Measurements from ENCODE around the gene TAF4.

The TAF4 gene

GRCh38 chr20:61965606-61966491 is 99.8 kb downstream of the TAF4 start:
- Histone ChIP-seq H3K4me3 (no peak overlapping the region), H3K4me2 (no peak overlapping the region), H3K9me3 (replicated peaks in 1 of 11) (no peaks in the 10 kb centered on the region), H3K9ac (no peak overlapping the region), H3K4me1 (no peaks in the 10 kb centered on the region), H3K27me3 (peaks cover 0 to 9% (median 0%) of the 10 kb centered on the region in 11 experiments; a peak in 5 of 22 replicates), H3K36me3 (no peaks in the 10 kb centered on the region), H4K20me1 (peaks cover 0 to 31% (median 2%) of the 10 kb centered on the region in 11 experiments; a peak in 8 of 22 replicates), H3K27ac (no peak overlapping the region)
- TF ChIP-seq Cebpa-rat (IDR thresholded peaks at IDR 0.05): no peak

GRCh38 chr20:61964675-61965605 is 100.7 kb downstream of the TAF4 start:
- Histone ChIP-seq H3K9ac (no peak overlapping the region), H3K4me3 (no peak overlapping the region), H4K20me1 (peaks cover 0 to 28% (median 2%) of the 10 kb centered on the region in 11 experiments; a peak in 8 of 22 replicates), H3K9me3 (replicated peaks in 1 of 11) (no peaks in the 10 kb centered on the region), H3K27ac (no peak overlapping the region), H3K36me3 (no peaks in the 10 kb centered on the region), H3K27me3 (peaks cover 0 to 9% (median 0%) of the 10 kb centered on the region in 11 experiments; a peak in 5 of 22 replicates), H3K4me1 (no peaks in the 10 kb centered on the region), H3K4me2 (no peak overlapping the region)
- no peak for TF ChIP-seq Cebpa-rat (IDR thresholded peaks at IDR 0.05)

GRCh38 chr20:61963885-61964674 is 101.6 kb downstream of the TAF4 start:
- Histone ChIP-seq H3K27me3 (peaks cover 0 to 9% (median 0%) of the 10 kb centered on the region in 11 experiments; a peak in 5 of 22 replicates), H3K9ac (no peak overlapping the region), H3K9me3 (replicated peaks in 1 of 11) (no peaks in the 10 kb centered on the region), H3K27ac (no peak overlapping the region), H4K20me1 (peaks cover 0 to 22% (median 0%) of the 10 kb centered on the region in 11 experiments; a peak in 8 of 22 replicates), H3K4me1 (no peaks in the 10 kb centered on the region), H3K4me3 (no peak overlapping the region), H3K4me2 (no peak overlapping the region), H3K36me3 (no peaks in the 10 kb centered on the region)
- TF ChIP-seq Cebpa-rat (IDR thresholded peaks at IDR 0.05): no peak

GRCh38 chr20:61963149-61963548 is 102.5 kb downstream of the TAF4 start:
- Histone ChIP-seq H3K4me1 (no peaks in the 10 kb centered on the region), H3K4me2 (no peak overlapping the region), H4K20me1 (peaks cover 0 to 12% (median 0%) of the 10 kb centered on the region in 11 experiments; a peak in 6 of 22 replicates), H3K27ac (no peak overlapping the region), H3K27me3 (peaks cover 0 to 9% (median 0%) of the 10 kb centered on the region in 11 experiments; a peak in 5 of 22 replicates), H3K36me3 (no peaks in the 10 kb centered on the region), H3K9me3 (replicated peaks in 1 of 11) (no peaks in the 10 kb centered on the region), H3K9ac (no peak overlapping the region), H3K4me3 (no peak overlapping the region)
- TF ChIP-seq Cebpa-rat (IDR thresholded peaks at IDR 0.05): no peak

GRCh38 chr20:61960836-61961235 is 104.8 kb downstream of the TAF4 start:
- no peak for TF ChIP-seq Cebpa-rat (IDR thresholded peaks at IDR 0.05)
- H3K4me1 ChIP-seq: no peaks in the 10 kb centered on the region
- no peaks in the 10 kb centered on the region; a peak in 1 of 22 replicates for H4K20me1 ChIP-seq
- no peaks in the 10 kb centered on the region for H3K9me3 ChIP-seq (replicated peaks in 1 of 11)
- H3K4me3 ChIP-seq: no peak overlapping the region
- no peak overlapping the region for H3K4me2 ChIP-seq
- no peaks in the 10 kb centered on the region for H3K36me3 ChIP-seq
- no peak overlapping the region for H3K9ac ChIP-seq
- H3K27ac ChIP-seq: no peak overlapping the region
- H3K27me3 ChIP-seq: peaks cover 0 to 9% (median 0%) of the 10 kb centered on the region in 11 experiments; a peak in 5 of 22 replicates

- no peak overlapping the region for H3K4me3 ChIP-seq
- no peaks in the 10 kb centered on the region for H4K20me1 ChIP-seq
- no peak overlapping the region for H3K4me2 ChIP-seq
- no peaks in the 10 kb centered on the region for H3K9me3 ChIP-seq (replicated peaks in 1 of 11)
- H3K9ac ChIP-seq: no peak overlapping the region
- no peaks in the 10 kb centered on the region for H3K4me1 ChIP-seq
- no peaks in the 10 kb centered on the region for H3K27me3 ChIP-seq
- H3K36me3 ChIP-seq: no peaks in the 10 kb centered on the region
- no peak overlapping the region for H3K27ac ChIP-seq
- no peak for TF ChIP-seq Cebpa-rat (IDR thresholded peaks at IDR 0.05)
Observed at GRCh38 chr20:61958773-61959700, 106.6 kb downstream of the TAF4 start.

GRCh38 chr20:61957961-61958715 is 107.5 kb downstream of the TAF4 start:
- Histone ChIP-seq H3K4me3 (no peak overlapping the region), H3K4me2 (no peak overlapping the region), H3K4me1 (no peaks in the 10 kb centered on the region), H3K36me3 (no peaks in the 10 kb centered on the region), H4K20me1 (no peaks in the 10 kb centered on the region), H3K9ac (no peak overlapping the region), H3K27me3 (no peaks in the 10 kb centered on the region), H3K9me3 (replicated peaks in 1 of 11) (no peaks in the 10 kb centered on the region), H3K27ac (no peak overlapping the region)
- no peak for TF ChIP-seq Cebpa-rat (IDR thresholded peaks at IDR 0.05)

All from BLaER1 treated with 17β-estradiol and CSF1 and Interleukin-3, amounts not matched to agents 10 nM and 100 nM (cell line).